HG03066 (cell line): Measurements from ENCODE around the gene SKIC3.

Source experiments
- ATAC-seq: cut with Tn5 transposase; IDR thresholded peaks from one replicate; pipeline ENCODE4 v1.9.1; 2021; ENCODE audit warnings: low read depth; ENCODE audit not compliant: unreplicated experiment

The SKIC3 gene

GRCh38 chr5:95554647-95555548 is at the start of gene SKIC3, which contains the start of gene ARSK:
Gene SKIC3, minus strand, starts transcription at chr5:95554977. Its CDS starts 7,827 bp downstream, at chr5:95547150.
Gene ARSK, plus strand, starts transcription at chr5:95555101. Its CDS starts 178 bp downstream, at chr5:95555279.
- peak; percentile 94 for ATAC-seq

GRCh38 chr5:95600557-95600956 is 45.8 kb upstream of the SKIC3 start:
- ATAC-seq: no peak

- no peak for ATAC-seq
Observed at GRCh38 chr5:95599252-95599651, 44.5 kb upstream of the SKIC3 start.

- ATAC-seq: no peak
Observed at GRCh38 chr5:95595289-95595931, 40.6 kb upstream of the SKIC3 start.

GRCh38 chr5:95591490-95591901 is 36.7 kb upstream of the SKIC3 start:
- no peak for ATAC-seq

GRCh38 chr5:95590880-95591279 is 36.1 kb upstream of the SKIC3 start:
- no peak for ATAC-seq

GRCh38 chr5:95583992-95584391 is 29.2 kb upstream of the SKIC3 start:
- ATAC-seq: no peak

GRCh38 chr5:95581576-95581975 is 26.8 kb upstream of the SKIC3 start:
- ATAC-seq: no peak

- no peak for ATAC-seq
Observed at GRCh38 chr5:95572016-95572415, 17.2 kb upstream of the SKIC3 start.

- ATAC-seq: no peak
Observed at GRCh38 chr5:95565280-95565920, 10.6 kb upstream of the SKIC3 start.

GRCh38 chr5:95564450-95564849 is 9.7 kb upstream of the SKIC3 start:
- ATAC-seq: no peak

- no peak for ATAC-seq
Observed at GRCh38 chr5:95563367-95563766, 8.6 kb upstream of the SKIC3 start.

- ATAC-seq: no peak
Observed at GRCh38 chr5:95562282-95562681, 7.5 kb upstream of the SKIC3 start.

GRCh38 chr5:95557841-95558240 is 3.1 kb upstream of the SKIC3 start:
- no peak for ATAC-seq

- ATAC-seq: no peak
Observed at GRCh38 chr5:95555553-95555952, 776 bp upstream of the SKIC3 start.

- peak; percentile 20 for ATAC-seq
Observed at GRCh38 chr5:95554331-95554646, 488 bp downstream of the SKIC3 start.

- no peak for ATAC-seq
Observed at GRCh38 chr5:95549030-95549429, 5.7 kb downstream of the SKIC3 start.

- ATAC-seq: no peak
Observed at GRCh38 chr5:95543017-95543705, 11.6 kb downstream of the SKIC3 start.

GRCh38 chr5:95537501-95537900 is 17.3 kb downstream of the SKIC3 start:
- no peak for ATAC-seq

- no peak for ATAC-seq
Observed at GRCh38 chr5:95533761-95534160, 21.0 kb downstream of the SKIC3 start.

GRCh38 chr5:95533106-95533505 is 21.7 kb downstream of the SKIC3 start:
- ATAC-seq: no peak
